Upper lobe of left lung (tissue), 4 donors: ENCODE results near the gene SETD6.
"Not testable (repeated sequence)": the region's sequence is repeated elsewhere in the genome, so short reads cannot be mapped to it uniquely, and the experiment has no call there.

Experiments
- EP300 ChIP-seq, 4 donors: sonication (generic); formaldehyde crosslinking; IDR thresholded peaks; one replicate each; pipeline ENCODE4 v1.5.1; 2017; ENCODE audit warnings: antibody characterized with exemption in 4 of 4, control low read depth in 2 of 4
- POLR2A ChIP-seq, 4 donors: fragments of 450-650 bp; IDR thresholded peaks; one replicate each; pipeline ENCODE4 v1.5.1; 2016 to 2017; ENCODE audit warnings: antibody characterized with exemption in 4 of 4, mild to moderate bottlenecking in 2 of 4
- POLR2AphosphoS5 ChIP-seq, 2 donors: sonication (generic); formaldehyde crosslinking; IDR thresholded peaks; one replicate each; pipeline ENCODE4 v1.5.1; 2017; ENCODE audit warnings: antibody characterized with exemption in 2 of 2
- TF ChIP-seq, protein P1 (sequence below), 6 experiments: fragments of 450-650 bp in 4 of 6; fragments of 200-600 bp in 2 of 6; sonication (generic) in 2 of 6; IDR thresholded peaks; one replicate each; pipeline ENCODE4 v1.5.1; 2016 to 2019; ENCODE audit warnings: antibody characterized with exemption in 6 of 6

DNA sequence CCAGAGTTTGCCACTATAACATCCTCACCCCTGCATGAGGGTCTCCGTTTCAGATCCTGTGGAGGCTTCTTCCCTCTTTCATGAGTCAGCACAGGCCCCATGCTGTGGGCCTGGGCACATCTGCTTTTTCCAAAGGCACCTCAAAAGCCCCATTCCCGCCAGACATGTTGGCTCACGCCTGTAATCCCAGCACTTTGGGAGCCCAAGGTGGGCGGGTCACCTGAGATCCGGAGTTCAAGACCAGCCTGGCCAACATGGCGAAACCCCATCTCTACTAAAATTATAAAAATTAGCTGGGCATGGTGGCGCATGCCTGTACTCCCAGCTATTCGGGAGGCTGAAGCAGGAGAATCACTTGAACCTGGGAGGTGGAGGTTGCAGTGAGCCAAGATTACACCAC, 24.8 kb upstream of the SETD6 start:
- TF ChIP-seq, protein P1, sequence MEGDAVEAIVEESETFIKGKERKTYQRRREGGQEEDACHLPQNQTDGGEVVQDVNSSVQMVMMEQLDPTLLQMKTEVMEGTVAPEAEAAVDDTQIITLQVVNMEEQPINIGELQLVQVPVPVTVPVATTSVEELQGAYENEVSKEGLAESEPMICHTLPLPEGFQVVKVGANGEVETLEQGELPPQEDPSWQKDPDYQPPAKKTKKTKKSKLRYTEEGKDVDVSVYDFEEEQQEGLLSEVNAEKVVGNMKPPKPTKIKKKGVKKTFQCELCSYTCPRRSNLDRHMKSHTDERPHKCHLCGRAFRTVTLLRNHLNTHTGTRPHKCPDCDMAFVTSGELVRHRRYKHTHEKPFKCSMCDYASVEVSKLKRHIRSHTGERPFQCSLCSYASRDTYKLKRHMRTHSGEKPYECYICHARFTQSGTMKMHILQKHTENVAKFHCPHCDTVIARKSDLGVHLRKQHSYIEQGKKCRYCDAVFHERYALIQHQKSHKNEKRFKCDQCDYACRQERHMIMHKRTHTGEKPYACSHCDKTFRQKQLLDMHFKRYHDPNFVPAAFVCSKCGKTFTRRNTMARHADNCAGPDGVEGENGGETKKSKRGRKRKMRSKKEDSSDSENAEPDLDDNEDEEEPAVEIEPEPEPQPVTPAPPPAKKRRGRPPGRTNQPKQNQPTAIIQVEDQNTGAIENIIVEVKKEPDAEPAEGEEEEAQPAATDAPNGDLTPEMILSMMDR (IDR thresholded peaks at IDR 0.05) = not testable (repeated sequence)
- not testable (repeated sequence) for TF ChIP-seq POLR2AphosphoS5, EP300, POLR2A (IDR thresholded peaks at IDR 0.05)
